ENCODE measurements around the gene TMEM92.

- TF ChIP-seq CTCF (IDR thresholded peaks at IDR 0.05 in 2 of 3, conservative IDR thresholded peaks at IDR 0.05 in 1 of 3; ENCODE audit: borderline replicate concordance in 1 of 3, insufficient read depth in 1 of 3, low read depth in 2 of 3, low read length in 2 of 3) (no peak), SP1 (IDR thresholded peaks at IDR 0.05; ENCODE audit: low read depth) (no peak), EZH2phosphoT487 (IDR thresholded peaks at IDR 0.05; ENCODE audit: borderline replicate concordance) (no peak), POLR2A (IDR thresholded peaks at IDR 0.05; ENCODE audit: borderline replicate concordance, extremely low read depth, insufficient read depth, insufficient read length) (no peak), REST (IDR thresholded peaks at IDR 0.05; ENCODE audit: low read depth) (no peak), CBX3 (IDR thresholded peaks at IDR 0.05; ENCODE audit: low read depth) (no peak), EGR1 (IDR thresholded peaks at IDR 0.05; ENCODE audit: low read depth) (no peak), ZNF274 (IDR thresholded peaks at IDR 0.05; ENCODE audit: low read depth, low read length) (no peak), YY1 (IDR thresholded peaks at IDR 0.05; ENCODE audit: extremely low read depth, insufficient replicate concordance, low read depth, low read length) (no peak), POLR2AphosphoS5 (IDR thresholded peaks at IDR 0.05; ENCODE audit: low read depth, low read length) (no peak), ATF3 (IDR thresholded peaks at IDR 0.05) (no peak), RAD21 (IDR thresholded peaks at IDR 0.05; ENCODE audit: low read depth) (no peak), CEBPB (IDR thresholded peaks at IDR 0.05; ENCODE audit: low read depth) (no peak), EZH2 (IDR thresholded peaks at IDR 0.05) (no peak)
These were observed 5.5 kb upstream of the TMEM92 start for GRCh38 chr17:50268743-50269275.
